Gastroesophageal sphincter (tissue), 3 donors: ENCODE measurements around the gene SERPINA3.

Source experiments
- CTCF ChIP-seq, 4 experiments: fragments of 200-600 bp in 2 of 4; fragments of 450-650 bp in 2 of 4; sonication (generic) in 1 of 4; IDR thresholded peaks; one replicate each; pipeline ENCODE4 v1.5.1; 2017 to 2019; ENCODE audit warnings: antibody characterized with exemption in 4 of 4, mild to moderate bottlenecking in 2 of 4, moderate library complexity in 2 of 4
- EP300 ChIP-seq: sonication (generic); formaldehyde crosslinking; IDR thresholded peaks from one replicate; pipeline ENCODE4 v1.6.1; 2017; ENCODE audit warnings: antibody characterized with exemption, mild to moderate bottlenecking
- POLR2A ChIP-seq, 2 donors: fragments of 450-650 bp; IDR thresholded peaks; one replicate each; pipeline ENCODE4 v1.6.1; 2017; ENCODE audit warnings: antibody characterized with exemption in 2 of 2, mild to moderate bottlenecking in 2 of 2, moderate library complexity in 1 of 2

DNA sequence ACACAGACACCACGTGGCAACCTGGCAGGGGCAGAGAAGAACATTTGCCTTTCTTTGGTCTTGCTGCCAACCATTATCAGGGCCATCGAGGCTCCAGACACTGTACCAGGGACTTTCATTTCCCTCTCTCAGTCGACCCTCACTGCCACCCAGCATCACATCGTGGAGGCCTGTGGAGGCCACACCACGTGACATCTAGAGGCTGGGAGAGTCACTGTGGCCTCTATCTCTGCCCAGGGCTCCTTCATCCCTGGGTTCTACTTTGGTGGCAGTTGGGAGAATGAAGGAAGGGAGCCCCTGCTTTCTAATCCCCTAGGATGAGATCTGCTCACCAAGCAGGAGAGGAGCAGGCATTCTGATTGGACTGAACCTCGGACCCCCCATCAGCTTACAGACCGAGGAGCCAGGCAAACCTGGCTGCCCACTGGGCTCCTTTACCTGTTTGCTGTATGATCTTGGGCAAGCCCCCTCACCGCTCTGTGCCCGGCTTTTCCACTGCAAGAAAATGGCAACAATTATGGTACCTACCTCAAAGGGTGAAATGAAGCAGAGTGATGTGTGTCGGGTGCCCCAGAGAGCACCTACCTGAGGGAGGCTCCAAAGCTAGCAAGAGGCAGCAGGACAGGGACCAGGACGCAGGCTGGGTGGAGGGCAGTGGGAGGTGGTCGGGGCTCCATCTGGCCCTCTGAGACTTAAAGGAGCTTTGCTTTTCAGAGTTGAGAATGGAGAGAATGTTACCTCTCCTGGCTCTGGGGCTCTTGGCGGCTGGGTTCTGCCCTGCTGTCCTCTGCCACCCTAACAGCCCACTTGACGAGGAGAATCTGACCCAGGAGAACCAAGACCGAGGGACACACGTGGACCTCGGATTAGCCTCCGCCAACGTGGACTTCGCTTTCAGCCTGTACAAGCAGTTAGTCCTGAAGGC lies 1.8 kb downstream of the SERPINA3 start:
- TF ChIP-seq POLR2A (IDR thresholded peaks at IDR 0.05) (no peak), CTCF (IDR thresholded peaks at IDR 0.05) (no peak), EP300 (no peak)
